HUES64 (cell line): ENCODE data around the gene PMEL. TPM values are rescaled to one million over a fixed set of nuclear protein-coding genes. Genes with fewer than 3 reads are reported as not detected.
"Not testable (repeated sequence)": the region's sequence is repeated elsewhere in the genome, so short reads cannot be mapped to it uniquely, and the experiment has no call there.

Experiments used
- H3K27ac ChIP-seq: 2 replicates; pipeline ENCODE4 v1.7.0; 2013; ENCODE audit warnings: low read depth, low read length, inconsistent platforms
- H3K27me3 ChIP-seq: 2 replicates; pipeline ENCODE4 v1.6.1; 2013; ENCODE audit warnings: mild to moderate bottlenecking, low read length; ENCODE audit not compliant: insufficient read depth
- H3K36me3 ChIP-seq: 2 replicates; pipeline ENCODE4 v1.6.1; 2013; ENCODE audit warnings: mild to moderate bottlenecking, low read length; ENCODE audit not compliant: insufficient read depth
- H3K4me1 ChIP-seq: 2 replicates; pipeline ENCODE4 v1.6.1; 2013; ENCODE audit warnings: mild to moderate bottlenecking, low read length, moderate library complexity; ENCODE audit not compliant: insufficient read depth
- H3K4me3 ChIP-seq: 2 replicates; pipeline ENCODE4 v1.5.1; 2013; ENCODE audit warnings: mild to moderate bottlenecking, low read length, moderate library complexity
- H3K9ac ChIP-seq: 2 replicates; pipeline ENCODE4 v1.6.1; 2013; ENCODE audit warnings: mild to moderate bottlenecking, low read depth, low read length
- H3K9me3 ChIP-seq: 2 replicates; pipeline ENCODE4 v1.6.1; 2013; ENCODE audit warnings: low read depth, low read length; ENCODE audit not compliant: insufficient read depth
- WGBS: fragments of 150-250, 120-280 bp; methylation state at CpG from one replicate; pipeline ENCODE4 v1.1.7; 2013; ENCODE audit warnings: missing lambda C conversion rate; 5-methylcytosine and 5-hydroxymethylcytosine counted together
- polyA plus RNA-seq, 2 experiments: library from polyadenylated mRNA; stranded (reverse); fragments of 50-300 nt; gene quantifications; one replicate each; pipeline ENCODE4 v1.2.3, GENCODE V29; 2013

Gene PMEL
- 71.3 TPM for polyA plus RNA-seq (2013, experiment 1 of 2)
- polyA plus RNA-seq (2013, experiment 2 of 2) = 92.8 TPM

- peak within 1 kb of the TSS; percentile 89 for H3K4me3 ChIP-seq
- peak within 1 kb of the TSS; percentile 84 for H3K9ac ChIP-seq
- H3K4me1 ChIP-seq = peaks cover 7% of the 10 kb centered on the region; the same call in 1 of the 2 replicates
- H3K27ac ChIP-seq = peak within 1 kb of the TSS; percentile 80
- no peaks in the 10 kb centered on the region for H3K9me3 ChIP-seq
- H3K27me3 ChIP-seq = no peaks in the 10 kb centered on the region
- 22% methylated on average over 3 of the region's 4 CpGs for WGBS
- H3K36me3 ChIP-seq = peaks cover 33% of the 10 kb centered on the region
Measured at GRCh38 chr12:55965941-55966407, at the start of gene PMEL. Gene PMEL (minus strand): TSS chr12:55966042. CDS start chr12:55966011, 31 bp downstream.

DNA sequence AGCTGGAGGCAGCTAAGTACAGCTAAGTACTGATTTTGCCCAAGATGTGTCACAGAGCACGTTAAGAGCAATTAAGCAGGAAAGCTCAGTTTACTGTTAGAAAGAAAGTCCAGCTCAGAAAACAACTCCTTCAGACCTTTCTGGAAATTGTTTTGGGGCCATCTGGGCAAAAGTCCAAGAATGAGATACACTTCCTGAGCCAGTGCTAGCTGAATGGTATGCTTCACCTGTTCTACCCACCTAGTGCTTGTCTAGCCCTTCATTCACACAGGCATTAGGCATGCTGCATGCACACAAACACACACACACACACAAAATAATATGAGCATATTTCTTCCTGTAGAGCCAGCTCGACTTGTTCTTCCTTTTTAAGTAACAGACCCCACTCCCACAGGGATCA lies 48.4 kb upstream of the PMEL start:
- Histone ChIP-seq H3K4me1 (no peaks in the 10 kb centered on the region), H3K36me3 (peaks cover 2% of the 10 kb centered on the region; the same call in 1 of the 2 replicates), H3K27ac (no peak overlapping the region), H3K9ac (no peak overlapping the region), H3K27me3 (no peaks in the 10 kb centered on the region), H3K9me3 (no peaks in the 10 kb centered on the region), H3K4me3 (no peak overlapping the region)
- 94% methylated on average over 2 of the region's 2 CpGs for WGBS

GRCh38 chr12:56013482-56013881 lies 47.6 kb upstream of the PMEL start:
- 93% methylated on average over 5 of the region's 5 CpGs for WGBS
- peaks cover 2% of the 10 kb centered on the region; the same call in 1 of the 2 replicates for H3K36me3 ChIP-seq
- H3K4me1 ChIP-seq = no peaks in the 10 kb centered on the region
- no peak overlapping the region for H3K27ac ChIP-seq
- H3K9ac ChIP-seq = no peak overlapping the region
- H3K4me3 ChIP-seq = no peak overlapping the region
- no peaks in the 10 kb centered on the region for H3K9me3 ChIP-seq
- H3K27me3 ChIP-seq = no peaks in the 10 kb centered on the region

GRCh38 chr12:56011509-56012090 lies 45.8 kb upstream of the PMEL start:
- Histone ChIP-seq H3K4me3 (no peak overlapping the region), H3K4me1 (no peaks in the 10 kb centered on the region), H3K9me3 (no peaks in the 10 kb centered on the region), H3K27me3 (no peaks in the 10 kb centered on the region), H3K9ac (no peak overlapping the region), H3K36me3 (peaks cover 2% of the 10 kb centered on the region; the same call in 1 of the 2 replicates), H3K27ac (no peak overlapping the region)
- WGBS = 88% methylated on average over 2 of the region's 2 CpGs

GRCh38 chr12:56010111-56010570 lies 44.3 kb upstream of the PMEL start:
- H3K4me3 ChIP-seq = no peak overlapping the region
- H3K36me3 ChIP-seq = peaks cover 4% of the 10 kb centered on the region; the same call in 1 of the 2 replicates
- 90% methylated on average over 2 of the region's 2 CpGs for WGBS
- H3K27ac ChIP-seq = no peak overlapping the region
- no peaks in the 10 kb centered on the region for H3K9me3 ChIP-seq
- no peaks in the 10 kb centered on the region for H3K4me1 ChIP-seq
- H3K9ac ChIP-seq = no peak overlapping the region
- no peaks in the 10 kb centered on the region for H3K27me3 ChIP-seq

DNA sequence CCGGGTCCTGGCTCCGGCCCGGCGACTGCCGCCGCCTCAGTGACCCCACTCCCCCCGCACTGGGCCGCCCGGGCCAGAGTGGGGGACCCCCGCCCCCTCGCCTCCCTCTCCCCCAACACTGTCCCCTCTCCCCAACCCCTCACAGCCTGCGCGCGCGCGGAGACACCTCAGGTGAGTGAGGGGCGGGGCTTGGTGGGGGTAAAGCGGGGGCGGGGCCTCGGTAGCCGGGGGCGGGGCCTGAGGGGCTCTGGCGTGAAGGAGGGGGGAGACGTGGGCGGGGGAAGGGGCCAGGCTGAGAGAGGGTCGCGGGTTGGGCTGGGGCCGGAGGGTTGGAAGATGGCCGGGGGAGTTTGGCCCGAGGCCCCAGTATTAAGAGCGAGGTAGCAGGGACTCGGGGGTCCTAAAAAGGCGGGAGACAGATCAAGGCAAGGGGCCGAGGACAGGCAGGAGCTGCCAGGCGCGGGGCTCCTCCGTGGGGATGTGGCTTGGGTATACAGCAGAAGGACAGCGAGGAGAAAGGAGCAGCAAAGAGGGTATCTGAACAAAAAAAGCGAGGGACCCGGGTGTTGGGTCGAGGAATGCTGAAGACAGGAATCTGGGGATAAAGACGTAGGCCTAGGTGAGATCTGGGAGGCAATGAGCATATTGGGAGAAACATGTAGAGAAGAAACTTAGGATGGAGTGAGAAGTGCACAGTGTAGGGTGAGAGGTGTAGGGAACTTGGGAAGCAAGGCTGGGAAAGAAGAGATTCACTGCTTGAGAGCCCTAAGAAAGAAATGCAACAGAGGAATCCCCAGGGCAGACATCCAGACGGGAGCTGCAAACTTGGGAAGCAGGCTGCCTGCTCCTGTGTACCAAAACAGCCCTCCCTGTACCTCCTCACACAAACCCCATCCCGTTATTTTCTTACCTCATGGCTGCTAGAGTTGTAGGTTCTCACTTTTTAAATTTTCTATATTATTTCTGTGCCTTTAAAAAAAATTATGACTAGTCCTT lies 42.0 kb upstream of the PMEL start:
- Histone ChIP-seq H3K27me3 (no peaks in the 10 kb centered on the region), H3K27ac (peak overlapping the region; percentile 91), H3K9ac (peak overlapping the region; percentile 92), H3K4me1 (no peaks in the 10 kb centered on the region), H3K36me3 (peaks cover 23% of the 10 kb centered on the region), H3K4me3 (peak overlapping the region; percentile 83), H3K9me3 (no peaks in the 10 kb centered on the region)
- 2% methylated on average over 37 of the region's 44 CpGs for WGBS

- Histone ChIP-seq H3K4me3 (no peak overlapping the region), H3K9me3 (no peaks in the 10 kb centered on the region), H3K36me3 (peaks cover 30% of the 10 kb centered on the region), H3K4me1 (no peaks in the 10 kb centered on the region), H3K9ac (no peak overlapping the region), H3K27me3 (no peaks in the 10 kb centered on the region), H3K27ac (no peak overlapping the region)
- WGBS = 91% methylated on average over 10 of the region's 10 CpGs
Measured at GRCh38 chr12:56004211-56004610, 38.4 kb upstream of the PMEL start.

DNA sequence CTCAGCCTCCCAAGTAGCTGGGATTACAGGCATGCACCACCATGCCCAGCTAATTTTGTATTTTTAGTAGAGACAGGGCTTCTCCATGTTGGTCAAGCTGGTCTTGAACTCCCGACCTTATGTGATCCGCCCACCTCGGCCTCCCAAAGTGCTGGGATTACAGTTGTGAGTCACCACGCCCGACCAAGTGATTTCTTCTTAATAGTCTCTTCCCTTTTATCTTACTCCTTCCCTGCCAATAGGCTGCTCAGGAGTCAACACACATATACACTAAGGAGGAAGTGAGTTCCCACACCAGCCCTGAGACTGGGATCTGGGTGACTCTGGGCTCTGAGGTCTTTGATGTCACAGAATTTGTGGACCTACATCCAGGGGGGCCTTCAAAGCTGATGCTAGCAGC lies 37.5 kb upstream of the PMEL start:
- H3K36me3 ChIP-seq = peaks cover 30% of the 10 kb centered on the region
- not testable (repeated sequence) for H3K9ac ChIP-seq, H3K27me3 ChIP-seq, H3K4me3 ChIP-seq, H3K27ac ChIP-seq, H3K4me1 ChIP-seq, H3K9me3 ChIP-seq
- WGBS = 98% methylated on average over 5 of the region's 5 CpGs

- H3K36me3 ChIP-seq = peaks cover 30% of the 10 kb centered on the region
- H3K4me3 ChIP-seq = no peak overlapping the region
- H3K27ac ChIP-seq = no peak overlapping the region
- 94% methylated on average over 6 of the region's 7 CpGs for WGBS
- no peaks in the 10 kb centered on the region for H3K4me1 ChIP-seq
- H3K27me3 ChIP-seq = no peaks in the 10 kb centered on the region
- no peak overlapping the region for H3K9ac ChIP-seq
- no peaks in the 10 kb centered on the region for H3K9me3 ChIP-seq
Measured at GRCh38 chr12:56001487-56002100, 35.8 kb upstream of the PMEL start.

DNA sequence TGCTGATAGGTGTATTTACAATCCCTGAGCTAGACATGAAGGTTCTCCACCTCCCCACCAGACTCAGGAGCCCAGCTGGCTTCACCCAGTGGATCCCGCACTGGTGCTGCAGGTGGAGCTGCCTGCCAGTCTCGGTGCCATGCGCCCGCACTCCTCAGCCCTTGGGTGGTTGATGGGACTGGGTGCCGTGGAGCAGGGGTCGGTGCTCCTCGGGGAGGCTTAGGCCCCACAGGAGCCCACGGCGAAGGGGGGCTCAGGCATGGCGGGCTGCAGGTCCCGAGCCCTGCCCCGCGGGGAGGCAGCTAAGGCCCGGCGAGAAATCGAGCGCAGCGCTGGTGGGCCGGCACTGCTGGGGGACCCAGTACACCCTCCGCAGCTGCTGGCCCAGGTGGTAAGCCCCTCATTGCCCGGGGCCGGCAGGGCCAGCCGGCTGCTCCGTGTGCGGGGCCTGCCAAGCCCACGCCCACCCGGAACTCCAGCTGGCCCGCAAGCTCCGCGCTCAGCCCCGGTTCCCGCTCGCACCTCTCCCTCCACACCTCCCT lies 34.2 kb upstream of the PMEL start:
- H3K36me3 ChIP-seq = peaks cover 32% of the 10 kb centered on the region
- not testable (repeated sequence) for H3K9ac ChIP-seq, H3K27me3 ChIP-seq, H3K27ac ChIP-seq, H3K9me3 ChIP-seq, H3K4me3 ChIP-seq, H3K4me1 ChIP-seq
- WGBS = 97% methylated on average over 33 of the region's 33 CpGs
